ENCODE results near the gene DPYSL4.

Gene DPYSL4

DNA sequence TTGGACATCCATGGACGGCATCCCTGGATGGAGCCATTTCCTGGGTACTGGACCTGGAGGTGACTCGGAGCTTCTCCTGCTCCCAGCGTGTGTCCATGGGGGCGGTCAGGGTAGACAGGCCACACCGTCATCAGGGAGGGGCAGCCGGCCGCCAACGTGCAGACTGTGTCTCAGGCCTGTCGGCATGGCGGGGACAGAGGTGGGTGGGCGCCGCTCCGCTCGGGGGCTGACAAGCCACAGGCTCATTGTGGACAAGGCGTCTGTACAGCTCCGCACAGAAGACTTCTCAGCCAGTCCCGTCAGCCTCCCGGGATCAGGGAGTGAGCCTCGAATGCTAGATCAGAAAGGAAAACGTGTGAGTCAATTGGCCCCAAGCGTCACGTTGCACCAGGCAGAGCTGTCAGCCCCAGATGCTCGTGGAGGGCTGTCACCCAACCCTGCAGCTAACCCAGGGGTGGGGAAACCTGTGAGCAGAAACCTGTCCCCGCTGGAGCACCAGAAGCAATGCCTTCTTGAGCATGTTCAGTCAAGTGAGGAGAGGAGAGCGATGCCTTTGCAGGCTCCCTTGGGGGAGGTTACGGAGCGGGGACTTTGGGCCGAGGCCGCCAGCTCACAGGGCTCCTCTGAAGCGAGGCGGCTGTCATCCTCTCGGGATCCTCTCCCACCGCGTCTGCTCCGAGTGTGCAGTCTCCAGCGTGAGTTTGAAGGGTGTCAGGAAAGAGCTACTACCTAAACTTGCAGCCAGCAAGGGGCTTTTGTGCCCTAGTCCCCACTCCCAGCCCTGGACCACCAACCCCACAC, 16.0 kb upstream of the DPYSL4 start:
- DNase-seq (ENCODE audit: low read depth) = no peak
- H3K4me3 ChIP-seq (replicated peaks; ENCODE audit: low read depth, low read length) = no peak overlapping the region
- TF ChIP-seq, protein P1, sequence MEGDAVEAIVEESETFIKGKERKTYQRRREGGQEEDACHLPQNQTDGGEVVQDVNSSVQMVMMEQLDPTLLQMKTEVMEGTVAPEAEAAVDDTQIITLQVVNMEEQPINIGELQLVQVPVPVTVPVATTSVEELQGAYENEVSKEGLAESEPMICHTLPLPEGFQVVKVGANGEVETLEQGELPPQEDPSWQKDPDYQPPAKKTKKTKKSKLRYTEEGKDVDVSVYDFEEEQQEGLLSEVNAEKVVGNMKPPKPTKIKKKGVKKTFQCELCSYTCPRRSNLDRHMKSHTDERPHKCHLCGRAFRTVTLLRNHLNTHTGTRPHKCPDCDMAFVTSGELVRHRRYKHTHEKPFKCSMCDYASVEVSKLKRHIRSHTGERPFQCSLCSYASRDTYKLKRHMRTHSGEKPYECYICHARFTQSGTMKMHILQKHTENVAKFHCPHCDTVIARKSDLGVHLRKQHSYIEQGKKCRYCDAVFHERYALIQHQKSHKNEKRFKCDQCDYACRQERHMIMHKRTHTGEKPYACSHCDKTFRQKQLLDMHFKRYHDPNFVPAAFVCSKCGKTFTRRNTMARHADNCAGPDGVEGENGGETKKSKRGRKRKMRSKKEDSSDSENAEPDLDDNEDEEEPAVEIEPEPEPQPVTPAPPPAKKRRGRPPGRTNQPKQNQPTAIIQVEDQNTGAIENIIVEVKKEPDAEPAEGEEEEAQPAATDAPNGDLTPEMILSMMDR (IDR thresholded peaks at IDR 0.05; ENCODE audit: low read length, missing control alignments) = no peak

DNA sequence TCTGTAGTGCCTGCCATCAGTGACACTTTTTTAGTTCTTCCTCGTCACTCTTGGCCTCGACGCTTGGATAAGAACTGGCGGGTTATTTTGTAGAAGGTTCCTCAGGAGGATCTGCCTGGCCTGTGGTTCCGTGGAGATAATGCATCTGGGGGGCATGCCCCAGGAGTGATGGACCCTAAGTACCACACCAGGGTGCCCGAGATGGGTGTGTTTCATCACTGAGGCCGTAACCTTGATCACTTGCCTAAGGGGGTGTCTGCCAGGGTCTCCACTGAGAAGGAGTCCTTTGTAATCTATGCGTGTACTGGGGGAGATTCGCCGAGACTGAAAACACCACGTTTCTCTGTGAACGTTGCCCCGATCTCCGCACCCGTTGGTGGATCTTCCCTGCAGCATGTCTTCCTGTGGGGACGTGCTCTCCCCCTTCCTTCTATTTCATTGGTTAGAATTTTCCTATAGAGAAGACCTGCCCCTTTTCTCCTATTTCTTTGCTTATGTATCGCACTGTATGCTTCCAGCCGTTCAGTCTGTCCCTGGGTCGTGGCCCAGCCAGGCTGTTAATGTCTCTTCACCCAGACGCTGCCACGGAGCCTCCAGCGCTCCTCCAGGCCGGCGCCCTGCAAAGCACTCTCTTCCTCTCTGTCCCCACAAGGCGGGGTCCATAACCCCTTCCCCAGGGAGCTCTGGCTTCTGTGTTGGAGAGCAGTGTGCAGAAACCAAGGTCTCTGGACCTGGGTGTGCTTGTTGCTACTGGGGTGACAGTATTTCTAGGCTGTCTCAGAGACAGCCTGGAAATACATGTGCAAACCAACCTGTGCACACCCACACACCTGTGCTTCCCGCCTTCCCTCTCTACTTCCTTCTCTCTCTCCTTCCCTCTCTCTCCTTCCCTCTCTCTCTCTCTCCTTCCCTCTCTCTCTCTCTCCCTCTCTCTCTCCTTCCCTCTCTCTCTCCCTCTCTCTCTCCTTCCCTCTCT, 14.4 kb upstream of the DPYSL4 start:
- no peak overlapping the region for H3K4me3 ChIP-seq (replicated peaks; ENCODE audit: low read depth, low read length)
- DNase-seq (ENCODE audit: low read depth) = no peak
- TF ChIP-seq, protein P1 (IDR thresholded peaks at IDR 0.05; ENCODE audit: low read length, missing control alignments) = no peak

DNA sequence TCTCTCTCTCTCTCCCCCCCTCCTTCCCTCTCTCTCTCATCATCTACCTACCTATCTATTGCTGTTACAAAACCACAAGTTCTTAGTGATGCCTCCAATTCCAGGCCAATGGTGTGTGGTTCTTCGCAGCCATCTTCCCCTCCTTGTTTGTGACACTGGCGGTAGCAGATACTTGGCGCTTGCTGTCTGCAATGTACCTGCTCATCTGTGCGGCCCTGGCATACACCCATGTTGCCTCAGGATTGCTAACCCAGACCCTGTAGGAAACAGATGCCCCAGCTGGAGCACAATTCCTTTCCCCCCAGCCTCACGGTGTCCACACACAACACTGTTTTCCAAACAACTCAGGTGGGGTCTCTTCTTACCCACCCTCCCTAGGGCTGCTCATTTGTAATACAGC, 13.6 kb upstream of the DPYSL4 start:
- no peak for DNase-seq (ENCODE audit: low read depth)
- H3K4me3 ChIP-seq (replicated peaks; ENCODE audit: low read depth, low read length) = no peak overlapping the region
- TF ChIP-seq, protein P1 (IDR thresholded peaks at IDR 0.05; ENCODE audit: low read length, missing control alignments) = no peak

DNA sequence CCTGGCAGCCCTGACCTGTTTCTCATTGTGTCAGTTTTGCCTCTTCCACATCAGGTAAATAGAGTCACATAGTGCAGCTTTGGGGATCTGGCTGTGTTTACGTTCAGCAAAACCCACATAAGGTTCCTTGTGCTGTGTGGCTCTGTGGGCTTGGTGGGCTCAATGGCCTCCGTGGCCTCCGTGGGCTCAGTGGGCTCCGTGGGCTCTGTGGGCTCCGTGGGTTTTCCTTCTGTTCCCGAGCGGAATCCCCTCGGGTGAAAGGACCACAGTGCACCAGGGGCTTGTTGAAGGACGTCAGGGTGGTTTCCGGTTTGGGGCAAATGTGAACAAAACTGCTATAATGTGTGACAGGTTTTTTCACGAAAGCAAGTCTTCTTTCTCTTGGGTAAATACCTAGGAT, 12.5 kb upstream of the DPYSL4 start:
- no peak for DNase-seq (ENCODE audit: low read depth)
- TF ChIP-seq, protein P1 (IDR thresholded peaks at IDR 0.05; ENCODE audit: low read length, missing control alignments) = no peak
- H3K4me3 ChIP-seq (replicated peaks; ENCODE audit: low read depth, low read length) = no peak overlapping the region

DNA sequence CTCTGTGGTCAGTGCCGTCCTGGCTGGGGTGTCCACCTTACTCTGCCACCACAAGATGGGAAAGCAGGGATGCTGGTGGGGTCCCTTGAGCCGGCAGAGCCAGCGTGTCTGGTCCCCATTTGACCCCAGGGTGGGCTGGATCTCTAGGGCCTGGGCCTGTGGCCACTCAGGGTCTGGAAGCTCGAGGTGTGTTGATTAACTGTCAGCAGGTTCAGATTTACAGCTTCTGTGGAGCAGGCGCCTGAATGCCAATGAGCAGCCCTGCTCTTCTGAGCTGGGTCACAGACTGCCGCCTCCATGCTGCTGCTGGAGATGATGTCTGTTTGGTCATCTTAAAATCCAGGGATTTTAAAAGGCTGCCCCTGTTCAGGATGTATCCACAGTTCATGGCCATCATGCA, 11.3 kb upstream of the DPYSL4 start:
- no peak overlapping the region for H3K4me3 ChIP-seq (replicated peaks; ENCODE audit: low read depth, low read length)
- DNase-seq (ENCODE audit: low read depth) = no peak
- TF ChIP-seq, protein P1 (IDR thresholded peaks at IDR 0.05; ENCODE audit: low read length, missing control alignments) = no peak

DNA sequence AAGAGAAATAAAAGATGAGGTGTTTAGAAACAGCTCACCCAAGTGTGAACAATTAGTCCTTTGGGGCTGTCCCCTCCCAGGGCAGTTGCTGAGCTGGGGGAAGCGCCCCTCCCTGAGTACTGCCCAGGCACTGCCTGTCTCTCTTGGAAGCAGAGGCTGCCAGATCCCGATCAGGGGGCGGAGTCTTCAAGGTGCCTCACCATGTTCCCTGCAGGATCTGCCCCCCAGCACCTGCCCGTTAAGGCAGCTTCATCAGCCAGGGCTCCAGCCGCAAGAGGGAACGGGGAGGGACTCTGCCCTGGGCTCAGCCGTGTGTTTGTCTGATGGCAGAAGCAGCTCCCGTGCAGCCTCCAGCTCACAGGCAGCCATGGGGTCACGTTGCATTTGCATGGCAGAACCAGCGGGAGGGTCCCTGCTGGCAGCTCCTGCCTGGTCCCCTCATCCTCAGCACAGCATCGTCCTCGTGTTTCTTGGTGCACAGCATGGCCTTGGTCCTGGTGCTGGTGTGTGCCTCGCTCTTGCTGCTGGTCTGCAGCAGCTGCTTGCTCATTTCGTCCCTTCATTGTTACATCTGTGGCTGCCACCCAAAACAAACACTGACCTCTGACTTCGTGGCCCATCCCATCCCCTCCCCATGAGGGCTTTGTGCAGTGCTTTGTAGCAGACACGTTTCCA, 10.7 kb upstream of the DPYSL4 start:
- TF ChIP-seq, protein P1 (IDR thresholded peaks at IDR 0.05; ENCODE audit: low read length, missing control alignments) = no peak
- H3K4me3 ChIP-seq (replicated peaks; ENCODE audit: low read depth, low read length) = no peak overlapping the region
- DNase-seq (ENCODE audit: low read depth) = peak; percentile 17

Measured in fibroblast of pulmonary artery (primary cell).